HEK293 (cell line): ENCODE measurements around the gene MICAL3.

ENCODE experiments used
- CTCF ChIA-PET: fragments of 350-600 bp; formaldehyde crosslinking; extraction: SDS; loops from one replicate; lab custom pipeline; 2021; ENCODE audit warnings: antibody characterized with exemption; lab: Yijun Ruan, JAX
- POLR2A ChIA-PET: fragments of 300-600 bp; formaldehyde crosslinking; extraction: SDS; loops from one replicate; lab custom pipeline; 2020; ENCODE audit warnings: antibody characterized with exemption, inconsistent platforms; lab: Yijun Ruan, JAX
- H3K27ac ChIP-seq: fragments of 200-500 bp; sonication (Bioruptor generic); 2 replicates; pipeline ENCODE4 v1.5.1; 2014; ENCODE audit warnings: low read depth, low read length, control low read depth, inconsistent platforms; ENCODE audit errors: extremely low read depth
- H3K36me3 ChIP-seq, 2 experiments: fragments of 200-500 bp in 1 of 2; sonication (Bioruptor generic) in 1 of 2; 1 replicate in 1 of 2; 2 replicates in 1 of 2; pipeline ENCODE4 v1.5.1; 2014 to 2017; ENCODE audit warnings: inconsistent platforms in 2 of 2, low read length in 2 of 2; ENCODE audit not compliant: control insufficient read depth in 2 of 2, insufficient read depth in 1 of 2
- H3K4me1 ChIP-seq: fragments of 200-500 bp; sonication (Bioruptor generic); 2 replicates; pipeline ENCODE4 v1.5.1; 2014; ENCODE audit warnings: mild to moderate bottlenecking, low read length, inconsistent platforms; ENCODE audit not compliant: control insufficient read depth, insufficient read depth
- H3K4me3 ChIP-seq: 2 replicates; pipeline ENCODE4 v1.5.1; 2011; ENCODE audit warnings: low read depth, mild to moderate bottlenecking, control low read depth, low read length, moderate library complexity
- H3K9me3 ChIP-seq: fragments of 200-500 bp; sonication (Bioruptor generic); 2 replicates; pipeline ENCODE4 v1.5.1; 2014; ENCODE audit warnings: low read depth, low read length, inconsistent platforms; ENCODE audit not compliant: control insufficient read depth, insufficient read depth
- EGR2 ChIP-seq: fragments of 450-650 bp; formaldehyde crosslinking; IDR thresholded peaks from 2 replicates; pipeline ENCODE4 v1.5.1; 2016; ENCODE audit warnings: low read depth, missing biosample characterization, missing genetic modification characterization
- HOXA7 ChIP-seq: sonication (generic); formaldehyde crosslinking; IDR thresholded peaks from 2 replicates; pipeline ENCODE4 v1.8.1; 2022; ENCODE audit warnings: missing genetic modification reagents, borderline replicate concordance
- KLF10 ChIP-seq: fragments of 450-650 bp; IDR thresholded peaks from 2 replicates; pipeline ENCODE4 v1.5.1; 2018; ENCODE audit warnings: missing biosample characterization, mild to moderate bottlenecking, missing genetic modification characterization
- KLF8 ChIP-seq: fragments of 450-650 bp; formaldehyde crosslinking; IDR thresholded peaks from 2 replicates; pipeline ENCODE4 v1.5.1; 2016; ENCODE audit warnings: missing biosample characterization, missing genetic modification characterization
- MEIS1 ChIP-seq: sonication (generic); formaldehyde crosslinking; IDR thresholded peaks from 2 replicates; pipeline ENCODE4 v1.8.1; 2022; ENCODE audit warnings: missing genetic modification reagents, mild to moderate bottlenecking, borderline replicate concordance
- MZF1 ChIP-seq: fragments of 450-650 bp; formaldehyde crosslinking; IDR thresholded peaks from 2 replicates; pipeline ENCODE4 v1.5.1; 2017; ENCODE audit warnings: missing biosample characterization, missing genetic modification characterization, borderline replicate concordance
- TSHZ1 ChIP-seq: fragments of 450-650 bp; formaldehyde crosslinking; IDR thresholded peaks from 2 replicates; pipeline ENCODE4 v1.5.1; 2016; ENCODE audit warnings: missing biosample characterization, missing genetic modification characterization, borderline replicate concordance
- ZFHX2 ChIP-seq: fragments of 450-650 bp; formaldehyde crosslinking; conservative IDR thresholded peaks from 2 replicates; pipeline ENCODE4 v1.5.1; 2016; ENCODE audit warnings: missing biosample characterization, missing genetic modification characterization
- ZNF623 ChIP-seq: fragments of 450-650 bp; formaldehyde crosslinking; IDR thresholded peaks from 2 replicates; pipeline ENCODE4 v1.5.1; 2016; ENCODE audit warnings: missing biosample characterization, missing genetic modification characterization
- ZNF660 ChIP-seq: fragments of 450-650 bp; IDR thresholded peaks from 2 replicates; pipeline ENCODE4 v1.5.1; 2018; ENCODE audit warnings: missing biosample characterization, mild to moderate bottlenecking, missing genetic modification characterization
- ZNF701 ChIP-seq: fragments of 450-650 bp; formaldehyde crosslinking; IDR thresholded peaks from 2 replicates; pipeline ENCODE4 v1.5.1; 2016; ENCODE audit warnings: missing biosample characterization, missing genetic modification characterization
- ZNF747 ChIP-seq: fragments of 450-650 bp; formaldehyde crosslinking; IDR thresholded peaks from 2 replicates; pipeline ENCODE4 v1.5.1; 2016; ENCODE audit warnings: missing biosample characterization, missing genetic modification characterization
- ZNF792 ChIP-seq: fragments of 450-650 bp; formaldehyde crosslinking; IDR thresholded peaks from 2 replicates; pipeline ENCODE4 v1.5.1; 2016; ENCODE audit warnings: missing biosample characterization, missing genetic modification characterization
- TF ChIP-seq, protein P1 (sequence below): fragments of 450-650 bp; formaldehyde crosslinking; IDR thresholded peaks from 2 replicates; pipeline ENCODE4 v1.5.1; 2016; ENCODE audit warnings: missing biosample characterization, missing genetic modification characterization
- TF ChIP-seq, protein P2 (sequence below): fragments of 450-650 bp; formaldehyde crosslinking; IDR thresholded peaks from 2 replicates; pipeline ENCODE4 v1.5.1; 2016; ENCODE audit warnings: missing biosample characterization, missing genetic modification characterization
- TF ChIP-seq, protein P3 (sequence below): fragments of 450-650 bp; formaldehyde crosslinking; IDR thresholded peaks from 2 replicates; pipeline ENCODE4 v1.5.1; 2016; ENCODE audit warnings: missing biosample characterization, missing genetic modification characterization
- TF ChIP-seq, protein P4 (sequence below): fragments of 450-650 bp; formaldehyde crosslinking; IDR thresholded peaks from 2 replicates; pipeline ENCODE4 v1.5.1; 2016; ENCODE audit warnings: missing biosample characterization, missing genetic modification characterization, borderline replicate concordance

Gene MICAL3

DNA sequence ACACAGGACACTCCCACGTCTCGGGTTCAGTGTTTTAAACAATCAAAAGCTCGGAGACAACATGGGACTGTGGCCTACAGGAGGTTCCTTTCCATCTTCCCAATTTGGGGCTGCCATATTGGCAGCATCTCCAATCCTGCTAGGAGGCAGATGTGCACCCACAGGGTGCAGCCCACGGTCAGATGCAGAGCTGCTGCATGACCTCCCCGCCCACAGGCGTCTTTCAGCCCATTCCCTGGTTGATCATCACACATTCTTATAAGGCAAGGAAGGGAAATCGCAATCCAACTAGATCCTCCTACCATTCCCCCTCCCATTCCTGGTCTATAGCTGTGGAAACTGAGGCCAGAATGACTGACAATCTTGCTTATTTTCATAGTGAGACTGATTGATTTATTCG is 121.4 kb downstream of the MICAL3 start:
- TF ChIP-seq ZFHX2 (tag by site-specific recombination) (peak; percentile 54), MZF1 (tag by site-specific recombination) (no peak), TSHZ1 (tag by site-specific recombination) (no peak), ZNF792 (tag by site-specific recombination) (no peak), ZNF660 (tag by site-specific recombination) (no peak), ZNF701 (tag by site-specific recombination) (no peak), ZNF747 (tag by site-specific recombination) (no peak), EGR2 (peak; percentile 67)
- TF ChIP-seq, protein P1, sequence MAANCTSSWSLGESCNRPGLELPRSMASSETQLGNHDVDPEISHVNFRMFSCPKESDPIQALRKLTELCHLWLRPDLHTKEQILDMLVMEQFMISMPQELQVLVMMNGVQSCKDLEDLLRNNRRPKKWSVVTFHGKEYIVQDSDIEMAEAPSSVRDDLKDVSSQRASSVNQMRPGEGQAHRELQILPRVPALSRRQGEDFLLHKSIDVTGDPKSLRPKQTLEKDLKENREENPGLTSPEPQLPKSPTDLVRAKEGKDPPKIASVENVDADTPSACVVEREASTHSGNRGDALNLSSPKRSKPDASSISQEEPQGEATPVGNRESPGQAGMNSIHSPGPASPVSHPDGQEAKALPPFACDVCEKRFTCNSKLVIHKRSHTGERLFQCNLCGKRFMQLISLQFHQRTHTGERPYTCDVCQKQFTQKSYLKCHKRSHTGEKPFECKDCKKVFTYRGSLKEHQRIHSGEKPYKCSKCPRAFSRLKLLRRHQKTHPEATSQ (tag by site-specific recombination): no peak
- TF ChIP-seq, protein P2, sequence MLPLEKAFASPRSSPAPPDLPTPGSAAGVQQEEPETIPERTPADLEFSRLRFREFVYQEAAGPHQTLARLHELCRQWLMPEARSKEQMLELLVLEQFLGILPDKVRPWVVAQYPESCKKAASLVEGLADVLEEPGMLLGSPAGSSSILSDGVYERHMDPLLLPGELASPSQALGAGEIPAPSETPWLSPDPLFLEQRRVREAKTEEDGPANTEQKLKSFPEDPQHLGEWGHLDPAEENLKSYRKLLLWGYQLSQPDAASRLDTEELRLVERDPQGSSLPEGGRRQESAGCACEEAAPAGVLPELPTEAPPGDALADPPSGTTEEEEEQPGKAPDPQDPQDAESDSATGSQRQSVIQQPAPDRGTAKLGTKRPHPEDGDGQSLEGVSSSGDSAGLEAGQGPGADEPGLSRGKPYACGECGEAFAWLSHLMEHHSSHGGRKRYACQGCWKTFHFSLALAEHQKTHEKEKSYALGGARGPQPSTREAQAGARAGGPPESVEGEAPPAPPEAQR: no peak
- ChIA-PET POLR2A (no interaction called here), CTCF (interaction anchor here (0.9 to 2.9 kb wide), 3 partner anchors 11 to 174 kb away, joined by 3 to 13 read pairs (median 6); no protein-coding TSS in a partner anchor)
- Histone ChIP-seq H3K27ac (no peak overlapping the region), H3K36me3 (peaks cover 7 to 93% of the 10 kb centered on the region in 2 experiments; a peak in 2 of 3 replicates), H3K4me3 (no peak overlapping the region), H3K4me1 (no peaks in the 10 kb centered on the region), H3K9me3 (no peaks in the 10 kb centered on the region)

- Histone ChIP-seq H3K36me3 (peaks cover 18 to 86% of the 10 kb centered on the region in 2 experiments), H3K27ac (no peak overlapping the region), H3K4me1 (no peaks in the 10 kb centered on the region), H3K4me3 (no peak overlapping the region), H3K9me3 (no peaks in the 10 kb centered on the region)
- ChIA-PET CTCF (interaction anchor here (0.8 to 0.9 kb wide), 2 partner anchors 125 to 178 kb away, joined by 3 to 4 read pairs; no protein-coding TSS in a partner anchor), POLR2A (no interaction called here)
- TF ChIP-seq, protein P3, sequence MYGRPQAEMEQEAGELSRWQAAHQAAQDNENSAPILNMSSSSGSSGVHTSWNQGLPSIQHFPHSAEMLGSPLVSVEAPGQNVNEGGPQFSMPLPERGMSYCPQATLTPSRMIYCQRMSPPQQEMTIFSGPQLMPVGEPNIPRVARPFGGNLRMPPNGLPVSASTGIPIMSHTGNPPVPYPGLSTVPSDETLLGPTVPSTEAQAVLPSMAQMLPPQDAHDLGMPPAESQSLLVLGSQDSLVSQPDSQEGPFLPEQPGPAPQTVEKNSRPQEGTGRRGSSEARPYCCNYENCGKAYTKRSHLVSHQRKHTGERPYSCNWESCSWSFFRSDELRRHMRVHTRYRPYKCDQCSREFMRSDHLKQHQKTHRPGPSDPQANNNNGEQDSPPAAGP (tag by site-specific recombination): no peak
- TF ChIP-seq, protein P2: no peak
- no peak for TF ChIP-seq TSHZ1 (tag by site-specific recombination)
- no peak for TF ChIP-seq ZNF623
- TF ChIP-seq, protein P4, sequence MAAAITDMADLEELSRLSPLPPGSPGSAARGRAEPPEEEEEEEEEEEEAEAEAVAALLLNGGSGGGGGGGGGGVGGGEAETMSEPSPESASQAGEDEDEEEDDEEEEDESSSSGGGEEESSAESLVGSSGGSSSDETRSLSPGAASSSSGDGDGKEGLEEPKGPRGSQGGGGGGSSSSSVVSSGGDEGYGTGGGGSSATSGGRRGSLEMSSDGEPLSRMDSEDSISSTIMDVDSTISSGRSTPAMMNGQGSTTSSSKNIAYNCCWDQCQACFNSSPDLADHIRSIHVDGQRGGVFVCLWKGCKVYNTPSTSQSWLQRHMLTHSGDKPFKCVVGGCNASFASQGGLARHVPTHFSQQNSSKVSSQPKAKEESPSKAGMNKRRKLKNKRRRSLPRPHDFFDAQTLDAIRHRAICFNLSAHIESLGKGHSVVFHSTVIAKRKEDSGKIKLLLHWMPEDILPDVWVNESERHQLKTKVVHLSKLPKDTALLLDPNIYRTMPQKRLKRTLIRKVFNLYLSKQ (tag by site-specific recombination): no peak
- TF ChIP-seq KLF8 (tag by site-specific recombination): no peak
- no peak for TF ChIP-seq KLF10 (tag by site-specific recombination)
- TF ChIP-seq HOXA7: no peak
- no peak for TF ChIP-seq MEIS1
Measured at GRCh38 chr22:17898375-17898774, 126.0 kb downstream of the MICAL3 start.
